CD4-positive, alpha-beta T cell treated with Interleukin-6 for 4 hours (primary cell): ENCODE data around the gene TXNDC15.
A peak's percentile ranks its signal among the peaks of the same experiment; 100 is the strongest.
"Not testable (repeated sequence)": the region's sequence is repeated elsewhere in the genome, so short reads cannot be mapped to it uniquely, and the experiment has no call there.

Experiments
- DNase-seq: peaks from one replicate; pipeline ENCODE4 v3.0.0-alpha.2; 2020; ENCODE audit warnings: mixed read lengths

The TXNDC15 gene, protein sequence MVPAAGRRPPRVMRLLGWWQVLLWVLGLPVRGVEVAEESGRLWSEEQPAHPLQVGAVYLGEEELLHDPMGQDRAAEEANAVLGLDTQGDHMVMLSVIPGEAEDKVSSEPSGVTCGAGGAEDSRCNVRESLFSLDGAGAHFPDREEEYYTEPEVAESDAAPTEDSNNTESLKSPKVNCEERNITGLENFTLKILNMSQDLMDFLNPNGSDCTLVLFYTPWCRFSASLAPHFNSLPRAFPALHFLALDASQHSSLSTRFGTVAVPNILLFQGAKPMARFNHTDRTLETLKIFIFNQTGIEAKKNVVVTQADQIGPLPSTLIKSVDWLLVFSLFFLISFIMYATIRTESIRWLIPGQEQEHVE

DNA sequence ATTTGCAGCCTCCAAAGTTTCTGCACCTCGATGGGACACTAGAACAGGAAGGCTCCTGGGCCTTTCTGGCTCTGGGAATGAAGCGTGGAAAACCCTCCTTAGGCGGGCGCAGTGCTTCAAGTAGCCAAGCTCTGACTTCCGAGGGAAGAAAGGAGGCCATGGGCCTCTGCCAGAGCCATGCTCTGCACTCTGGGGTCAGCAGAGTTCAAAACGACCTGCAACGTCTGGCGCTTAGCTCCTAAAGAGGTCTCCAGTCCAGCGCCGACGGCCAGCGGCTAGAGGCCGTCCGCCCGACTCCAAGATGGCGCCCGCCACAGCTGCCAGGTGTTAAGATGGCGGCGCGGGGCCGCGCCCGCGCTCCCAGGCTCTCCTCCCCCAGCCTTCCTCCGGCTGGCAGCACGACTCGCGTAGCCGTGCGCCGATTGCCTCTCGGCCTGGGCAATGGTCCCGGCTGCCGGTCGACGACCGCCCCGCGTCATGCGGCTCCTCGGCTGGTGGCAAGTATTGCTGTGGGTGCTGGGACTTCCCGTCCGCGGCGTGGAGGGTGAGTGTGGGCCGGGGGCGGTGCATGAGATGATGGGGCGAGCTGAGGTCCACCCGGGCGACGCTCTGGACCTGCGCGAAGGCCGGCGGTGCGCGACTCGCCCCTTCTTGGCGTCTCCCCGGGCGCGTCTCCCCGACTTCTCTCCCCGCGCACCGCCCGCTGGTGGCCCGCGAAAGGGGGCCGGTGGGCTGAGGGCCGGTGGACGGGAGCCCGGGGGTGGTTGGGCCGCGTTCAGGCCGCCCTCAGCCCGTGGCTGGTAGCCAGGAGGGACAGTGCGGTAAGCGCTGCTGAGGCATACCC is at the start of gene TXNDC15:
Gene TXNDC15 (plus strand): TSS at position 385 of the 844 bp plus-strand sequence. CDS start 57 bp downstream, at position 442.
- peak; percentile 85 for DNase-seq

DNA sequence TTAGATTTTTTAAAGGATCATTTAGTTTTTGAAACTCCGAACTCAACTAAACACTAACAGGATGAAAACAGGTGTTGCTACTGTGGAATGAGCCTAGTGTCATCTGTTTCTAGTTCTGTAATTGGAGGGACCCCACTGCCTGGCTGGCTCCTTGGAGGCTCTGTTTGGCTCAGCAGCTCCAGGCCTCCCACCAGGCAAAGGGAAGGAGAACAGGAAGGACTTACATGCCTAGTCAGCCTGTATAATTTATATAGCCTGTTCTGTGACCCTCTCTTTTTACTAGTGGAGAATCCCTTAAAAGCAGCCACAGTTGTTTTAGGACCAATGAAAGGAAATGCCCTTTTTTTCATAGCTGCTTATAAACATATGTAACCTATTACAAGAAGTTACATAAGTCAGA is 49.5 kb upstream of the TXNDC15 start:
- no peak for DNase-seq

DNA sequence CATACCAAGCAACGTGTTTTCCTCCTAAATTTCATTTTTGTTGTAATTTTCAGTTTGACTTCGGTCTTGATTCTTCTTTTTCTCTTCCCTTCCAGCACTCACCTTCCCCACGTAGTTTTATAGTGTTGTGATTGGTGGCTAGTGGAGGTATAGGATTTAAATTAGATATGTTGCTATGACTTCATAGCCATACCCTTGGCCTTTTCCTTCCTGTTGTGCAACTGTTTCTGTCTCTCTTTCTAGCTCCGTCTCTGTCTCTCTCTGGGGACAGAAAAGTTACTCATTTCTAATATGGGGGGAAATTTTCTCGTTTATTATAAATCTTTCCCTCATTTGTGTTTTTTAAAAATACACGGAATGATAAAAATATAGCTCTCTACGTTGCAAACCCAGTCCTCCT is 49.0 kb upstream of the TXNDC15 start:
- no peak for DNase-seq

DNA sequence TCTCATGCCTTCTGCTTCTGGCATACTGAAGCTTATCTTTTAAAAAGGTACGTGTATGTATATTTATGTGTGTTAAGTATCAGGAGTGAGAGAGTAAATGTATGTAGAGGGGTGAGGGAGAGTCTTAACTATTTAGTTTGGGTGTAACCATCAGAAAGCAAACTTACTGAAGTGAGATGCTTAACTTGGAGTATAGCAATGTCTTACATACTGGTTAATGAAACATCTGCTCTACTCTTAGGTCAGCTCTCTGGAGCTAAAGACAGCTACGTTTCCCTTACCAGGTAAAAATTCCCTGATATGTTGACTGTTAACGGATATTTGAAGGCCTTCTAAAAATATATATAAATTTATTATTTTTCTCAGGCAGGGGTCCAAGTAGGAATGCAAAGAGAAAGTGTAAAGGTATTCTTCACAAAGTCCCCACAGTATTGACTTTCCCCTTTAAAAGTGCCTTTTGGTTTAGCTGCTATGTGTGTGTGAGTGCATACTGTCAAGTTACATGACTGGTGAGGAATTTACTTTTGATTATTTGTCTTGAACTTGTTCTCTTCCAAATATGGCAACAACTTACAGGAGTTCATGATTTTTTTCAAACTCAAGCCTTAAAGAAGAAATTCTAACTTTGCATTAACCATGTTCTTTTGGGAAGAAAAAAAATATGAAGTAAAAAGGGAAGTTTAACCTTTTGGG is 40.7 kb upstream of the TXNDC15 start:
- DNase-seq, result no peak

DNA sequence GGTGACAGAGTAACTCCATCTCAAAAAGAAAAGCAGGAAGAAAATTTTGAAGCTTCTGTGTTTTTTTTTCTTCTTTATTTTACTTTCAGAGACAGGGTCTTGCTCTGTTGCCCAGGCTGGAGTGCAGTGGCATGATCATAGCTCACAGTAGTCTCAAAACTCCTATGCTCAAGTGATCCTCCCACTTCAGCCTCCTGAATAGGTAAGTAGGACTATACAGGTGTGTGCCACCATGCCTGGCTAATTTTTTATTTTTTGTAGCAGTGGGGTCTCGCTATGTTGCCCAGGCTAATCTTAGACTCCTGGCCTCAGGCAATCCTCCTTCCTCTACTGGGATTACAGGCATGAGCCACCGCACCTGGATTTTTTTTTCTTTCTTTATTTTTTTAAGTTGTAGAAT is 38.5 kb upstream of the TXNDC15 start:
- DNase-seq, result no peak

DNA sequence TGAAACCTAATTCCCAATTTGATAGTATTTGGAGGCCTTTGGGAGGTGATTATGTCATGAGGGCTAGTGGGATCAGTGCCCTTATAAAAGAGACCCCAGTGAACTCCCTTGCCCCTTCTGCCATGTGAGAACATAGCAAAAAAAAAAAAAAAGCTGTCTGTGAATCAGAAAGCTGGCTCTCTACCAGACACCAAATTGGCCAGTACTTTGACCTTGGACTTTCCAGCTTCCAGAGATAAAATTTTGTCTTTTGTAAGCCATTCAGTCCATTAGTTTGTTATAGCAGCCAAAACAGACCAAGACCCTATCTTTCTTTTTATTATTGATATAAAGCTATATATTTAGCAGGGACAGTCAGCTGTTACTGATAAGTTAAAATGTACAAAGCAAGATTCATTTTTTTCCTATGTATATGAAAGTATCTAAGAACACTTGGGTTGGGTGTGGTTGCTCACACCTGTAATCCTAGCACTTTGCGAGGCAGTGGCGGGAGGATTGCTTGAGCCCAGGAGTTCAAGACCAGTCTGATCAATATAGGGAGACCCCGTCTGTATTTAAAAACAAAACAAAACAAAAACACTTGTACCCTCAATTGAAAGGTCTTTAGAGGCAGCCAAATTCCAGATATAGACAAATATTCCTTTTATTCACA is 36.5 kb upstream of the TXNDC15 start:
- DNase-seq, result no peak

DNA sequence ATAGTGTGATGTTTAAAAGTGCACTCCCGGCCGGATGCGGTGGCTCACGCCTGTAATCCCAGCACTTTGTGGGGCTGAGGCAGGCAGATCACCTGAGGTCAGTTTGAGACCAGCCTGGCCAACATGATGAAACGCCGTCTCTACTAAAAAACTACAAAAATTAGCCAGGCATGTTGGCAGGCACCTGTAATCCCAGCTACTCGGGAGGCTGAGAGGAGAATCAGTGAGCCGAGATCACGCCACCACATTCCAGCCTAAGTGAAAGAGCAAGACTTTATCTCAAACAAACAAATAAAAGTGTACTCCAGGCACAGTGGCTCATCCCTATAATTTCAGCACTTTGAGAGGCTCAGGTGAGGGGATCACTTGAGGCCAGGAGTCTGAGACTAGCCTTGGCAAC is 35.8 kb upstream of the TXNDC15 start:
- DNase-seq, result not testable (repeated sequence)

DNA sequence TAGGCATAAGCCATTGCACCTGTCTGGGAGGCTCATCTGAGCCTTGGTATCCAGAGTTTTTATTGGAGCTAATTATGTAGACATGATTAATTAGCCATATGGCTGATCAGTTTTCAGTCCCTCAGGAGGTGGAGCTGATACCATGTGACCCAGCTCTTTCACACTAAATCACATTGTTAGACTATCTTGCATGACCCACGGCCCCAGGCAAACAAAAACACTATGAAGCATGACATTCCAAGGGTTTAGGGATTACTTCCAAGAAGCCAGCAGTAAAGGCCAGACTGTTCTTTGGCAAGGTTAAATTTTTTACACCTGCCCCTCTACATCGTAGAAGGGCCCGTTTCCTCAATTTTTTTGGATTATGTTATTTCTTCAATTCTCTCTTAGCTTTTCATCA is 33.4 kb upstream of the TXNDC15 start:
- DNase-seq, result no peak

DNA sequence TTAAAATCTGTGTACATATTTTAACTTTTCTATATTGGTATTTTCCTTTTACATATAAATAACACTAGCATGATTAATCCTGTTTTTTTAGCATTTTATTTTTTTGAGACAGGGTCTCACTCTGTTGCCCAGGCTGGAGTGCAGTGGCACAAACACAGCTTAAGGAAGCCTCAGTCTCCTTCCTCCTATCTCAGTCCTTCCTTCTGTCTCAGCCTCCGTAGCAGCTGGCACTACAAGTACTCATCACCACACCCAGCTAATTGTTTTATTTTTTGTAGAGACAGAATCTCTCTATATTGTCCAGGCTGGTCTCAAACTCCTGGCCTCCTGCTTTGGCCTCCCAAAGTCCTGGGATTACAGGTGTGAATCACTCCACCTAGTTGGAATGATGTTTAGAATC is 29.9 kb upstream of the TXNDC15 start:
- DNase-seq, result no peak

DNA sequence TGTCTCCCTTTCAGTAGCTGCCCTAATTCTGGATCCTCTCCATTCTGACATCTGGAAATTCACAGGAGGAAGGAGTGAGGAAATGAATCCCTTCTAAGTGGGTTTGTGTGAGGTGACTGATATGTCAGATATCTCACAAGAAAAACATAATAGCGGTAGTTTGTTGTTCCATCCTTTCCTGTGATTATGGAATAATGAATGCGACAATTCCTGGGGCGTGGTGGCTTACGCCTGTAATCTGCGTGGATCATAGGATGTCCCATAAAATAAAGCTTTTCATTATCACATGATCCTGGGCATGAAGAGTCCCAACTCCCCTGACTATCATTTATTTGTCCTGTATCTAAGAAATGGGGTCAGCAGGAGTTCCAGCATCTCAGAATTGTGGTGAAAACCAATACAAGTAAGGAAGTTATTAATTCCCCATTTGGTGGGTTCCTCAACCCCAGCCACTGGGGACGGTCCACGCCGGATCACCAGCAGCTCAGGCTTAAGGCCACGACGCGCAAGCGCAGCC is 28.8 kb upstream of the TXNDC15 start:
- no peak for DNase-seq

DNA sequence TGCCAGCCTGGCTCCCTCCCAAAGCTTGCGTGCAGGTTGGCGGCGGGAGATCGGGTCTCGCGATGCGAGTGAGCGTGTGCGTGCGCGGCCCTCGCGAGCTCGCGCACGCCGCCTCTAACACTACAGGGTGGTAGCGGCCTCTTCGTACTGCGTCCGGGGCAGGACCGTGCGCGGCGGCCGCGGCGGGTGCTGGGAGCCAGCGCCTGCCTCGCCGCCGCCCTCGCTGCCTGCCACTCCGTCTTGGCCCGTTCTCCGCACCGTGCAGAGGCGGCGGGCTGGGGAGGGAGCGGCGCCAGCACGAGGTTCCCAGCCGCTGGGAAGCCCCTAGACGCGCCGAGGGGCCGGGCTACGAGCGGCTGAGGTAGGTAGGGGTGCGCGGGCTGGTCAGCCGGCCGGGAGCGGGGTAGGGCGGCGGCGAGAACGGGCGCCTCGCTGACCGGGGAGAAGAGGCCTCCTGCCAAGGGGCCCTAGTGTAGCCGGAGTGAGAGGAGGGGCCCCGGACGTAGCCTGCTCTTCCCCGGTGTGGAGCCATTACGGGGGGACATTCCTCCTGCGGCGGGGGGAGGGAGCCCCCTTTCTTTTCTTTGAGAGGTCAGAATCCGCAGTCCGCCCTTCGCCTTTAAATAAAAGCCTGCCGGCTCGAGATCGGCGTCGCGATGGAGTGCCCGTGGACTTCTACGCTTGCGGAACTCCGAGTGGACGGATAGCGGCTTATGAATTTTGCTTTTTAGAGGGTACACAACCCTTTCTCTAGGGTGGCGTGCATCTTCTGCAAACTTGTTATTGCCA is 28.1 kb upstream of the TXNDC15 start, which contains the start of gene C5orf24:
Gene C5orf24 (plus strand): TSS at position 117 of the 789 bp plus-strand sequence. CDS start 8,933 bp downstream, outside the sequence.
- peak; percentile 94 for DNase-seq

DNA sequence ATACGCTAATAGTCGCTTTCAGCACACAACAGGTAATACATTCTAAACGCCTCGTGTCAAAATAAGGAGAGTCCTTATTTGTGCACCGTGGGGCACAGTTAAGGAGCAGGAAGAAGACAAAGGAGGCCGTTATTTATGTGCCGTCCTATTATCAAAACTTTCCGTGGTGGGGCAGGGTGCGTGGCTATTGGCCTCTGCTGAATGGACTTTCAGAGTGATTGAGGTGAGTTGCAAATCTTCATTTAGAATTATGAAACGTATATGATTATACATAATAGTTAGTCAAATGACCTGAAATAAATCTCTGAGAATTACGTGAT is 27.6 kb upstream of the TXNDC15 start:
- DNase-seq, result no peak

DNA sequence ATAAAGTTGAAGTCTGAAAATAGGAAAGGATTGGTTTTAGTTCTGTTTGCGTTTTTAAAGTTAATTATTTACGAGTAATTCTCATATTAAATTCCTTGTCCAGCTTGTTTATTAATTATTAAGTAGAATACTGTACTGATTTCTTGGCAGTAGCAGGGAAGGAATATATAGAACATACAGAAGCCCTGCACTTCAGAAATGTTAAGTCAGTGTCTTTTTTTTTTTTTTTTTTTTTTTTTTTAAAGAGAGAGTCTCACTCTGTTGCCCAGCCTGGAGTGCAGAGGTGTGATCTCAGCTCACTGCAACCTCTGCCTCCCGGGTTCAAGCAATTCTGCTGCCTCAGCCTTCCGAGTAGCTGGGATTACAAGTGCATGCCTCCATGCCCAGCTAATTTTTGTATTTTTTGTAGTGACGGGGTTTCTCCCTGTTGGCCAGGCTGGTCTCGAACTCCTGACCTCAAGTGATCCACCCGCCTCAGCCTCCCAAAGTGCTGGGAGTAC is 24.7 kb upstream of the TXNDC15 start:
- not testable (repeated sequence) for DNase-seq

DNA sequence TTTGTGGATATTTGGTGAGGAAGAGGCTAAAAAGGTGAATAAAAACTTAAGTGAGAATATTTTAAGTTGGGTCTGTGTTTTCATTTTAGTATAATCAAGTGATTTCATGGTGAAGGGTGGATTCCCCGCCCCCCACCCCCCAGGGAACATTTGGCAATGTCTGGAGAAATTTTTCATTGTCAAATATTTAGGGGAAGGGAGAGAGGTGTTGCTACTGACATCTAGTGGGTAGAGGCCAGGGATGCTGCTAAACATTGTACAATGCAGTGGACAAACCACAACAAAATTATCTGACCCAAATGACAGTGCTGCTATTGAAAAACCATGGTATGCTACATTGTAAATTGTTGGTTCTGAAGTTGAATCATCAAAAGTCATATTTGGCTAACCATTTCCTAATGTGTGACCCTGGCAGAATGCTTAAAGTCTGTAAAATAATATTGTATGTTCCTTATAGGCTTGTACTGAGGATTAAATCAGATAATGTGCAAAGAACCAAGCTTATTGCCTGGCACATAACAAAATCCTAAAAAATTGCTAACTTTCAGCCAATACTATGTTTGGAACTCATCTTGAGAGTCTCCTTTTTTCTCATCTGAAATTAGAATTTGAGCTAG is 22.8 kb upstream of the TXNDC15 start:
- no peak for DNase-seq

DNA sequence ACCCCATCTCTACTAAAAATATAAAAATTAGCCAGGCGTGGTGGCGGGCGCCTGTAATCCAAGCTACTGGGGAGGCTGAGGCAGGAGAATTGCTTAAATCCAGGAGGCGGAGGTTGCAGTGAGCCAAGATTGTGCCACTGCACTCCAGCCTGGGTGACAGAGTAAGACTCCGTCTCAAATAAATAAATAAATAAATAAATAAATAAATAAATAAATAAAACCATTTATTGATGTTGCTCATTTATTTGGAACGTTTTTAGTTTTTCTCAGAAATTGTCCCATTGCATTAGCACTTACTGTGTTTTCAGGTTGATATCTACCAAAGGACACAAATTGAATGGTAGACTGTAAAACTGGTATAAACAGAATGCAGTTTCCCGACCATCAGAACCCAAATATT is 17.7 kb upstream of the TXNDC15 start:
- not testable (repeated sequence) for DNase-seq

DNA sequence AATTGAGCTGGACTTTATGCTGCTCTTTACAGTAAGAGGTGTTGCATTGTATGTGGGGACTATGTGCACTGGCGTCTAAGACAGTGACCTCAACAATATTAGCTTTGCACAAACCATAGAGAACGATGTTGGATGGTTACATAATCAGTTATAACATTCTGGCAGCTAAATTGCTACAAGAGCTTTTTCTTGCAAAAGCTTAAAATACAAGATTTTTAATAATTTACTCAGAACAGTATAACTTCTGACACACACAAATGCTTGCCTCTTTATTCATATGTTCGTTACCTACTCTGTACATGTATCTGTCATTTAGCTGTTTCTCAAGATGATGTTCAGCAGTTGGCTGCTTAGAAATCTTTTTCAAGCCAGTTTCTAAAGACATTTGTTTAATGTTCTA is 16.8 kb upstream of the TXNDC15 start:
- no peak for DNase-seq

DNA sequence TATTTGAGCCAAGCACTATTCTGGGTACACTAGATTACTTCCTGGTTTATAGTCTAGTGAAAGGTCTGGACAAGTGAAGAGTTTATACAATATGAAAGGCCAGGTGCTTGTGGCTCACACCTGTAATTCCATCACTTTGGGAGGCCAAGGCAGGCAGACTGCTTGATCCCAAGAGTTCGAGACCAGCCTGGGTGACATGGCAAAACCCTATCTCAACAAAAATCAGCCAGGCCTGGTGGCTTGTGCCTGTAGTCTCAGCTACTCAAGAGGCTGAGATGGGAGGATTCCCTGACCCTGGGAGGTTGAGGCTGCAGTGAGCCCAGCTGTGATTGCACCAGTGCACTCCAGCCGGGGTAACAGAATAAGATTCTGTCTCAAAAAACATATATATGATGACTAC is 9.5 kb upstream of the TXNDC15 start:
- DNase-seq, result no peak

DNA sequence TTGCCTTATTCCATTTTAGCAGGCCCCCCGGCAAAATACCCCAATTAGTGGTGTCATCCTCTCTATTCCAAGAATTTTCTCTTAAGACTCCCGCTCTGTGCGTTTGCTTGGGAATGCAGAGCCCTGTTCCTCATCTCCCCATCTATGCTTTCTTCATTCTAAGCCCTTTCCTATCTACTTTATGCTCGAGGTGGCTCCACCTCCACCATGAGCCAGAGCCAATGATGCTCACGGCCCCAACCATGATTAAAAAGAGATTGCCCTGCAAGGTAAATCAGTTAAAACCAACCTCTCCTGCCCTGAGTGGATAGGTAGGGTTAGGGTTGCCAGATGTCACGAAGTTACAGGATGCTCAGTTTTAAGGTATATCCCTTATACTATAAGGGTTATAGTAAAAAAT is 677 bp upstream of the TXNDC15 start:
- DNase-seq, result peak; percentile 33

DNA sequence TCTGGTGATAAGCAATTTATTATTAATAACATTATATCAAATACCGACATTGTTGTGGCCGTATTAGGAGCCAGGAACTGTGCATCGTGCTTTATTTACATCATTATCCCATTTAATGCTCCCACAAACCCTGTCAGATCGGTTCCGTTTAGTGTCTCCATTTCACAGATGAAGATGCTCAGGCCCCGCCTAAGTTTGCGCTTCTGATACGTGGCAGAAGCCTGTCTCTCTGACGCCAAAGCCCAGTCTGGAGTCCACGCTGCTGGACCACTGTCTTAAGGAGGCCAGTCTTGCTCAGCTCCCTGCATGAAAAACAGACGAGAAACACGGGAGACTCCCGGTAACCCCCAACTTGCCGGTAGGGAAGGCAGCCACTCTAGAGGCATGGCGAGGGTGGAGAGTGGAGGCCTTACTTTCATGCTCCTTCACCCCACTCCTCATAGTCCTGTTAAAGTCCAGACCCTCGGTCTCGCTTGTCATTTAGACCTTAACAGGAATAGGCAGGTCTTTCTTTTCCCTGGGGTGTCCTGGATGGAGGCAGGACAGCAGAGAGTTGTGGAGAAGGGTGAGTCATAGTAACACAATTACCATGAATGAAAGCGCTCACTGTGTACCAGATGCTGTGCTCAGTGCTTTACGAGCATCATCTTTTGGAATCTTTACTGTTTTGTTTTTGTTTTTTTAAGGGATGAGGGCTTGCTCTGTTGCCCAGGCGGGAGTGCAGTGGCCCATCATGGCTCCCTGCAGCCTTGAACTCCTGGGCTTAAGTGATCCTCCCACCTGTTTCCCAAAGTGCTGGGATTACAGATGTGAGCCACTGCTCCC is 872 bp downstream of the TXNDC15 start:
- peak; percentile 31 for DNase-seq

DNA sequence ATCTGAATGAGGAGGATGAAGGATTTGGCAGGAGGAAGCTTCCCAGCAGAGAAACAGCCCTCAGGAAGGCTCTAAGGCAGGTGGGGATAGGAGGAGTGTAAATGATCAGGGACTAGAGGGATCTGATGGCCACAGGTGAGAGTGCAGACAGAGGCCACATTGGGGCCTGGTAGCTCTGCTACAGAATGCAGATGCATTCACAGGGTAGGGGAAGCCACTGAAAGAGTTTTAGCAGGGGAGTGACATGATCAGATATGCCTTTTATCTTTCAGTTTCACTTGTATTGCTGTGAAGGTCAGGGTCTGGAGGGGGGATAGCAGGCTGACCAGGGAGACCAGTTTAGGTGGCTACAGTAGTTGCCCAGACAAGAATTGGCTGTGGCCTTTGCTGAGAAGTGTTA is 3.0 kb downstream of the TXNDC15 start:
- DNase-seq, result no peak
